GM12872 (cell line): ENCODE data around the gene PPP2R2B.

Experiments used
- TF ChIP-seq, protein P1 (sequence below): IDR thresholded peaks from 3 replicates; pipeline ENCODE4 v1.5.1; 2011; ENCODE audit warnings: low read depth, mild to moderate bottlenecking, low read length, moderate library complexity; ENCODE audit not compliant: insufficient read depth

The PPP2R2B gene

DNA sequence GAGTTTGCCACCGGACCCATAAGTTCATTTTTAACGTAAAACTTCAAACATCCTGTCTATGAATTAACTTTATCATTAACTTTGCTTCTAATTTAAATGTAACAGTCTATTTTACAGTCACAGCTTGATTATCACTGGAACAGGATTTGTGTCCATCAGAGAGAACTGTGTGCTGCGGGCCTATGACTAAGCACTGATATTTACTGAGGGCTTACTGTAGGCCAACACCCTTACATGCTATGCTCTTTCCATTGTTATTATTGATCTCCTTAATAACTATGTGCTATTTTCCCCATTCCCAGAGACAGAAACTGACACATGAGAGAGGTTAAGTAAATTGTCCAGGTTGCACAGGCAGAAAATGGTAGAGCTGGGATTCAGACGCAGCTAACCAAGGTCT, 338.6 kb downstream of the PPP2R2B start:
- TF ChIP-seq, protein P1, sequence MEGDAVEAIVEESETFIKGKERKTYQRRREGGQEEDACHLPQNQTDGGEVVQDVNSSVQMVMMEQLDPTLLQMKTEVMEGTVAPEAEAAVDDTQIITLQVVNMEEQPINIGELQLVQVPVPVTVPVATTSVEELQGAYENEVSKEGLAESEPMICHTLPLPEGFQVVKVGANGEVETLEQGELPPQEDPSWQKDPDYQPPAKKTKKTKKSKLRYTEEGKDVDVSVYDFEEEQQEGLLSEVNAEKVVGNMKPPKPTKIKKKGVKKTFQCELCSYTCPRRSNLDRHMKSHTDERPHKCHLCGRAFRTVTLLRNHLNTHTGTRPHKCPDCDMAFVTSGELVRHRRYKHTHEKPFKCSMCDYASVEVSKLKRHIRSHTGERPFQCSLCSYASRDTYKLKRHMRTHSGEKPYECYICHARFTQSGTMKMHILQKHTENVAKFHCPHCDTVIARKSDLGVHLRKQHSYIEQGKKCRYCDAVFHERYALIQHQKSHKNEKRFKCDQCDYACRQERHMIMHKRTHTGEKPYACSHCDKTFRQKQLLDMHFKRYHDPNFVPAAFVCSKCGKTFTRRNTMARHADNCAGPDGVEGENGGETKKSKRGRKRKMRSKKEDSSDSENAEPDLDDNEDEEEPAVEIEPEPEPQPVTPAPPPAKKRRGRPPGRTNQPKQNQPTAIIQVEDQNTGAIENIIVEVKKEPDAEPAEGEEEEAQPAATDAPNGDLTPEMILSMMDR = no peak

DNA sequence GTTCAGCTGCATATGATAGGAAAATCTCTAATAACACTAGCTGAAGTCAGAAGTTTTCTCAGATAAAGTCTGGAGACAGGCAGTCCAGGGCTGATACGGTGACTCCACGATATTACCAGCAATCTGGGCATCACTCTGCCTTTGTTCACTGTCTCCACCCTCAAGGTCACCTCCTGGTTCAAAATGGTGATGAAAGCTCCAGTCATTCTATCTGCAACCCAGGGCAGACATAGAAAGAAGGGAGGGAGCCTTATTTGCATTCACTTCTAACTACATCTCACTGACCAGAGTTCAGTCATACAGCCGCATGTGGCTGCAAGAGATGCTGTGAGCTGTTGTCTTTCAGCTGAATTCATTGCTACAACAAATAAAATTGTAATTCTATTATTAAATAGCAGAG, 340.1 kb downstream of the PPP2R2B start:
- TF ChIP-seq, protein P1 = no peak

DNA sequence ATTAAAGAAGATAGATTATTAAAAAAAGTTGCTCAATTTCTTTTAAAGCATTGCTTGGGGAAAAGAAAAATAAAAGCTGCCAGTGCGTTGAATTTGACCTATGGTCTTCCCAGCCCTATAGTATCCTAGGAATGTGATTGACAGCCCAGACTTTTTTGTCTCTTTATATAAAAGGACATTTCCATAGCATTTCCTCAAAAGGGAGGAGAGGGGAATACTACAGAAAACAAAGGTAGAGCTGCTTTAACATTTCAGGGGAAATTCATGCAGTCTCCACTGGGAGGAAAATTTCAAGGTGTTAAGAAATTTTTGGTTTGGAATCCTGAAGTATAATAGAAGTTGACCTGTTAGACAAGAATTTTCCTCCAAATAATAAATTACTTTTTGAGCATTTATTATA, 344.7 kb downstream of the PPP2R2B start:
- TF ChIP-seq, protein P1 = no peak

DNA sequence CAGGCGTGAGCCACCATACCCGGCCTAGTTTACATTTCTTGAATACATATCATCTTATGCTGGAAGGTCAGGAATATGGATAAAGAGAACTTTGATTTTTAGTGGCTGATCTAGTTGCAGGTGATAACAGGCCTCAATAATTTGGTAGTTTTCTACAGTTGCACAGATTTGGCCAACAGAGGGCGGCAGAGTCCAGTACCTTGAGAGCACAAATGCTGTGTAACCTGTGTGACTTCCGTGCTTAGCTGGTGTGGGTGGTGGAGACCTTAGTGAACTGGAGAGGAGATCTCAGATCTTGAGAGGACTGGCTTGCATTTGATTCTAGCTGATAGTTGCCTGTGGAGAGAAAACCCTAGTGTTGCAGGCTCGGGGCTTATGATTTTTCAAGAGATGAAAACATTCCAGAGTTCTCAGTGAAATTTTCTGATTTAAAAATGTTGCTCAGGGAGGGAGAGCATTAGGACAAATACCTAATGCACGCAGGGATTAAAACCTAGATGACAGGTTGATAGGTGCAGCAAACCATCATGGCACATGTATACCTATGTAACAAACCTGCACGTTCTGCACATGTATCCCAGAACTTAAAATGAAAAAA, 345.2 kb downstream of the PPP2R2B start:
- TF ChIP-seq, protein P1 = peak; percentile 86
